Measurements from ENCODE around the gene EREG. TPM values are rescaled to one million over a fixed set of nuclear protein-coding genes. Genes with fewer than 3 reads are reported as not detected.

The EREG gene
- total RNA-seq, 1 donor from 2014 or later: 3.1 TPM

GRCh38 chr4:74328501-74328900 is 36.4 kb upstream of the EREG start:
- H3K4me3 ChIP-seq (ENCODE audit: low read depth, low read length): no peak overlapping the region
- no peak for TF ChIP-seq CTCF (conservative IDR thresholded peaks at IDR 0.05; ENCODE audit: low read depth, low read length)
- no peak for DNase-seq (ENCODE audit: low read depth)

GRCh38 chr4:74329307-74329706 is 35.6 kb upstream of the EREG start:
- no peak overlapping the region for H3K4me3 ChIP-seq (ENCODE audit: low read depth, low read length)
- no peak for TF ChIP-seq CTCF (conservative IDR thresholded peaks at IDR 0.05; ENCODE audit: low read depth, low read length)
- no peak for DNase-seq (ENCODE audit: low read depth)

- H3K4me3 ChIP-seq (ENCODE audit: low read depth, low read length): no peak overlapping the region
- no peak for DNase-seq (ENCODE audit: low read depth)
- TF ChIP-seq CTCF (conservative IDR thresholded peaks at IDR 0.05; ENCODE audit: low read depth, low read length): no peak
These were observed 34.6 kb upstream of the EREG start for GRCh38 chr4:74330295-74330750.

GRCh38 chr4:74331252-74331651 is 33.7 kb upstream of the EREG start:
- no peak for DNase-seq (ENCODE audit: low read depth)
- no peak overlapping the region for H3K4me3 ChIP-seq (ENCODE audit: low read depth, low read length)
- no peak for TF ChIP-seq CTCF (conservative IDR thresholded peaks at IDR 0.05; ENCODE audit: low read depth, low read length)

GRCh38 chr4:74331944-74332343 is 33.0 kb upstream of the EREG start:
- no peak for DNase-seq (ENCODE audit: low read depth)
- no peak for TF ChIP-seq CTCF (conservative IDR thresholded peaks at IDR 0.05; ENCODE audit: low read depth, low read length)
- no peak overlapping the region for H3K4me3 ChIP-seq (ENCODE audit: low read depth, low read length)

- H3K4me3 ChIP-seq (ENCODE audit: low read depth, low read length): no peak overlapping the region
- DNase-seq (ENCODE audit: low read depth): no peak
- no peak for TF ChIP-seq CTCF (conservative IDR thresholded peaks at IDR 0.05; ENCODE audit: low read depth, low read length)
These were observed 30.3 kb upstream of the EREG start for GRCh38 chr4:74334636-74335035.

- no peak for TF ChIP-seq CTCF (conservative IDR thresholded peaks at IDR 0.05; ENCODE audit: low read depth, low read length)
- DNase-seq (ENCODE audit: low read depth): no peak
- no peak overlapping the region for H3K4me3 ChIP-seq (ENCODE audit: low read depth, low read length)
These were observed 29.5 kb upstream of the EREG start for GRCh38 chr4:74335341-74336021.
